HL-60 (cell line): Measurements from ENCODE around the gene CORIN.

ENCODE experiments used
- GABPA ChIP-seq: IDR thresholded peaks from 2 replicates; pipeline ENCODE4 v1.6.1; 2012; ENCODE audit warnings: low read depth
- TF ChIP-seq, protein P1 (sequence below): IDR thresholded peaks from one replicate; pipeline ENCODE4 v1.5.1; 2011; ENCODE audit warnings: low read length, control low read depth, inconsistent platforms; ENCODE audit not compliant: insufficient read depth
- TF ChIP-seq, protein P2 (sequence below): IDR thresholded peaks from 2 replicates; pipeline ENCODE4 v1.6.1; 2012; ENCODE audit warnings: low read depth; ENCODE audit not compliant: insufficient replicate concordance

DNA sequence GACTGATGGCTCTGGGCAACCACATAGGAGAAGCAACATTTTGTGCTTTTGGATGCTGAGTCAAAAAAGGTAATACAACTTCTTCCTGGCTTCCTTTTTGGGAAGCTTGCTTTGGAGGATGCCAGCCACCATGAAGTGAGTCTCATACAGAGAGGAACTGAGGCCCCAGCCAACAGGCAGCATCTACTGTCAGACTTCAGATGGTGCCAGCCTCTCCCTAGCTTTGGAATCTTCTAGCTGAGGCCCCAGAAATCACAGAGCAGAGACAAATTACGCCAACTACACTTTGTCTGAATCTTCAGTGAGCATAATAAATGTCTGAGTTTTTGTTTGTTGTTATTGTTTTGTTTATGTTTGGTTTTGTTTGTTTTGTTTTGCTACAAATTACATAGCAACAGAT, 216.7 kb downstream of the CORIN start:
- TF ChIP-seq, protein P1, sequence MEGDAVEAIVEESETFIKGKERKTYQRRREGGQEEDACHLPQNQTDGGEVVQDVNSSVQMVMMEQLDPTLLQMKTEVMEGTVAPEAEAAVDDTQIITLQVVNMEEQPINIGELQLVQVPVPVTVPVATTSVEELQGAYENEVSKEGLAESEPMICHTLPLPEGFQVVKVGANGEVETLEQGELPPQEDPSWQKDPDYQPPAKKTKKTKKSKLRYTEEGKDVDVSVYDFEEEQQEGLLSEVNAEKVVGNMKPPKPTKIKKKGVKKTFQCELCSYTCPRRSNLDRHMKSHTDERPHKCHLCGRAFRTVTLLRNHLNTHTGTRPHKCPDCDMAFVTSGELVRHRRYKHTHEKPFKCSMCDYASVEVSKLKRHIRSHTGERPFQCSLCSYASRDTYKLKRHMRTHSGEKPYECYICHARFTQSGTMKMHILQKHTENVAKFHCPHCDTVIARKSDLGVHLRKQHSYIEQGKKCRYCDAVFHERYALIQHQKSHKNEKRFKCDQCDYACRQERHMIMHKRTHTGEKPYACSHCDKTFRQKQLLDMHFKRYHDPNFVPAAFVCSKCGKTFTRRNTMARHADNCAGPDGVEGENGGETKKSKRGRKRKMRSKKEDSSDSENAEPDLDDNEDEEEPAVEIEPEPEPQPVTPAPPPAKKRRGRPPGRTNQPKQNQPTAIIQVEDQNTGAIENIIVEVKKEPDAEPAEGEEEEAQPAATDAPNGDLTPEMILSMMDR: no peak
- TF ChIP-seq, protein P2, sequence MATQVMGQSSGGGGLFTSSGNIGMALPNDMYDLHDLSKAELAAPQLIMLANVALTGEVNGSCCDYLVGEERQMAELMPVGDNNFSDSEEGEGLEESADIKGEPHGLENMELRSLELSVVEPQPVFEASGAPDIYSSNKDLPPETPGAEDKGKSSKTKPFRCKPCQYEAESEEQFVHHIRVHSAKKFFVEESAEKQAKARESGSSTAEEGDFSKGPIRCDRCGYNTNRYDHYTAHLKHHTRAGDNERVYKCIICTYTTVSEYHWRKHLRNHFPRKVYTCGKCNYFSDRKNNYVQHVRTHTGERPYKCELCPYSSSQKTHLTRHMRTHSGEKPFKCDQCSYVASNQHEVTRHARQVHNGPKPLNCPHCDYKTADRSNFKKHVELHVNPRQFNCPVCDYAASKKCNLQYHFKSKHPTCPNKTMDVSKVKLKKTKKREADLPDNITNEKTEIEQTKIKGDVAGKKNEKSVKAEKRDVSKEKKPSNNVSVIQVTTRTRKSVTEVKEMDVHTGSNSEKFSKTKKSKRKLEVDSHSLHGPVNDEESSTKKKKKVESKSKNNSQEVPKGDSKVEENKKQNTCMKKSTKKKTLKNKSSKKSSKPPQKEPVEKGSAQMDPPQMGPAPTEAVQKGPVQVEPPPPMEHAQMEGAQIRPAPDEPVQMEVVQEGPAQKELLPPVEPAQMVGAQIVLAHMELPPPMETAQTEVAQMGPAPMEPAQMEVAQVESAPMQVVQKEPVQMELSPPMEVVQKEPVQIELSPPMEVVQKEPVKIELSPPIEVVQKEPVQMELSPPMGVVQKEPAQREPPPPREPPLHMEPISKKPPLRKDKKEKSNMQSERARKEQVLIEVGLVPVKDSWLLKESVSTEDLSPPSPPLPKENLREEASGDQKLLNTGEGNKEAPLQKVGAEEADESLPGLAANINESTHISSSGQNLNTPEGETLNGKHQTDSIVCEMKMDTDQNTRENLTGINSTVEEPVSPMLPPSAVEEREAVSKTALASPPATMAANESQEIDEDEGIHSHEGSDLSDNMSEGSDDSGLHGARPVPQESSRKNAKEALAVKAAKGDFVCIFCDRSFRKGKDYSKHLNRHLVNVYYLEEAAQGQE: no peak
- TF ChIP-seq GABPA: no peak
